ENCODE data around the gene FAM83E. TPM values are rescaled to one million over a fixed set of nuclear protein-coding genes. Genes with fewer than 3 reads are reported as not detected.
"Not testable (repeated sequence)": the region's sequence is repeated elsewhere in the genome, so short reads cannot be mapped to it uniquely, and the experiment has no call there.

The FAM83E gene
- total RNA-seq, 1 donor from 2014 or later, result not detected

- DNase-seq (ENCODE audit: extremely low read depth, low read depth, low spot score), result no peak
Observed at GRCh38 chr19:48587387-48587786, 27.5 kb downstream of the FAM83E start.

GRCh38 chr19:48582168-48582567, 32.7 kb downstream of the FAM83E start:
- DNase-seq (ENCODE audit: extremely low read depth, low read depth, low spot score), result no peak

GRCh38 chr19:48578891-48579290, 36.0 kb downstream of the FAM83E start:
- no peak for DNase-seq (ENCODE audit: extremely low read depth, low read depth, low spot score)

- DNase-seq (ENCODE audit: extremely low read depth, low read depth, low spot score), result not testable (repeated sequence)
Observed at GRCh38 chr19:48577908-48578307, 37.0 kb downstream of the FAM83E start.

- DNase-seq (ENCODE audit: extremely low read depth, low read depth, low spot score), result no peak
Observed at GRCh38 chr19:48575931-48576622, 38.8 kb downstream of the FAM83E start.

- DNase-seq (ENCODE audit: extremely low read depth, low read depth, low spot score), result no peak
Observed at GRCh38 chr19:48573163-48573505, 41.7 kb downstream of the FAM83E start.

- no peak for DNase-seq (ENCODE audit: extremely low read depth, low read depth, low spot score)
Observed at GRCh38 chr19:48571378-48572162, 43.3 kb downstream of the FAM83E start.

GRCh38 chr19:48569814-48570213, 45.1 kb downstream of the FAM83E start:
- no peak for DNase-seq (ENCODE audit: extremely low read depth, low read depth, low spot score)

- no peak for DNase-seq (ENCODE audit: extremely low read depth, low read depth, low spot score)
Observed at GRCh38 chr19:48568345-48568886, 46.5 kb downstream of the FAM83E start.

GRCh38 chr19:48565090-48565489, 49.8 kb downstream of the FAM83E start:
- no peak for DNase-seq (ENCODE audit: extremely low read depth, low read depth, low spot score)

Other genes starting within 250 kb of the FAM83E start
- gene KDELR1, start 223.5 kb downstream of the FAM83E start, total RNA-seq, result 174 and 177 TPM in 2 replicates
- 0.53 and 0.76 TPM in 2 replicates for gene GRIN2D, start 221.4 kb downstream of the FAM83E start, total RNA-seq
- gene GRWD1, start 169.1 kb downstream of the FAM83E start, total RNA-seq, result 34.2 and 35.7 TPM in 2 replicates
- 0.73 and 1.2 TPM in 2 replicates for gene KCNJ14, start 159.5 kb downstream of the FAM83E start, total RNA-seq
- gene CYTH2, start 145.7 kb downstream of the FAM83E start, total RNA-seq, result 78.1 and 91.0 TPM in 2 replicates
- gene LMTK3, start 103.2 kb downstream of the FAM83E start, total RNA-seq, result not detected in 2 replicates
- 0.19 TPM in 1 of 2 replicates, not detected in the other for gene SULT2B1, start 62.9 kb downstream of the FAM83E start, total RNA-seq
- not detected in 2 replicates for gene SPACA4, start 8.3 kb downstream of the FAM83E start, total RNA-seq
- 1,686 and 2,007 TPM in 2 replicates for gene RPL18, start 4.1 kb upstream of the FAM83E start, total RNA-seq
- gene SPHK2, start 4.4 kb upstream of the FAM83E start, total RNA-seq, result 8.9 and 21.2 TPM in 2 replicates
- 2.9 and 4.1 TPM in 2 replicates for gene DBP, start 22.3 kb upstream of the FAM83E start, total RNA-seq
- 2.6 and 3.2 TPM in 2 replicates for gene CA11, start 31.1 kb upstream of the FAM83E start, total RNA-seq
- gene NTN5, start 57.9 kb upstream of the FAM83E start, total RNA-seq, result 1.4 and 1.8 TPM in 2 replicates
- not detected in 2 replicates for gene FUT2, start 80.9 kb upstream of the FAM83E start, total RNA-seq
- gene MAMSTR, start 104.6 kb upstream of the FAM83E start, total RNA-seq, result 0.29 and 1.6 TPM in 2 replicates
- gene RASIP1, start 125.5 kb upstream of the FAM83E start, total RNA-seq, result 153 and 158 TPM in 2 replicates
- gene IZUMO1, start 131.8 kb upstream of the FAM83E start, total RNA-seq, result not detected in 2 replicates
- 6.1 and 6.4 TPM in 2 replicates for gene FUT1, start 137.6 kb upstream of the FAM83E start, total RNA-seq
- not detected in 2 replicates for gene FGF21, start 140.4 kb upstream of the FAM83E start, total RNA-seq
- 53.3 and 71.8 TPM in 2 replicates for gene BCAT2, start 196.0 kb upstream of the FAM83E start, total RNA-seq
- 38.8 and 39.6 TPM in 2 replicates for gene HSD17B14, start 221.4 kb upstream of the FAM83E start, total RNA-seq

All from glomerular endothelial cell (primary cell).